Endothelial cell of umbilical vein (primary cell): ENCODE results near the gene SMARCD3. TPM values are rescaled to one million over a fixed set of nuclear protein-coding genes. Genes with fewer than 3 reads are reported as not detected.

Experiments
- BruUV-seq: library from RNA; stranded (reverse); fragments of 400-500 nt; replicated peaks from 2 replicates; lab custom pipeline; 2021; lab: Mats Ljungman, UMichigan
- CTCF ChIA-PET: fragments of 300-600, 350-600 bp; sonication (Branson Sonifier 250); formaldehyde crosslinking; loops from one replicate; lab custom pipeline; 2021; ENCODE audit warnings: antibody characterized with exemption, inconsistent platforms; lab: Charles Lee
- POLR2A ChIA-PET: fragments of 300-600, 350-600 bp; sonication (Branson Sonifier 250); formaldehyde crosslinking; loops from one replicate; lab custom pipeline; 2021; ENCODE audit warnings: antibody characterized with exemption, inconsistent platforms; lab: Charles Lee
- DNase-seq: peaks from one replicate; pipeline ENCODE4 v3.0.0-alpha.2; 2011; ENCODE audit warnings: low read depth, low spot score
- FAIRE-seq: peaks from 2 replicates; lab custom pipeline; 2011; peaks lifted over from hg19 to GRCh38; lab: Jason Lieb, UNC
- H2AFZ ChIP-seq: 2 replicates; pipeline ENCODE4 v1.6.0; 2012; ENCODE audit warnings: low read depth, low read length, control low read depth, inconsistent platforms
- H3K27ac ChIP-seq: 2 replicates; pipeline ENCODE4 v1.5.1; 2011; ENCODE audit warnings: low read depth, mild to moderate bottlenecking, control low read depth, low read length, moderate library complexity; ENCODE audit not compliant: insufficient read depth
- H3K27me3 ChIP-seq, 2 experiments: 2 replicates each; pipeline versions ENCODE4 v1.6.0 to v1.6.1; 2011; ENCODE audit warnings: low read length in 2 of 2, mixed read lengths in 1 of 2; ENCODE audit not compliant: control insufficient read depth in 2 of 2, insufficient read depth in 2 of 2
- H3K36me3 ChIP-seq, 2 experiments: 2 replicates in 1 of 2; 3 replicates in 1 of 2; pipeline ENCODE4 v1.5.1; 2011; ENCODE audit warnings: low read length in 2 of 2, mild to moderate bottlenecking in 1 of 2, moderate library complexity in 1 of 2; ENCODE audit not compliant: control insufficient read depth in 2 of 2, insufficient read depth in 2 of 2; ENCODE audit errors: extremely low read depth in 1 of 2
- H3K4me1 ChIP-seq: 3 replicates; pipeline ENCODE4 v1.5.1; 2011; ENCODE audit warnings: mild to moderate bottlenecking, low read length; ENCODE audit not compliant: control insufficient read depth, insufficient read depth; ENCODE audit errors: extremely low read depth
- H3K4me2 ChIP-seq: 2 replicates; pipeline ENCODE4 v1.6.1; 2011; ENCODE audit warnings: low read length, control low read depth, mixed read lengths; ENCODE audit not compliant: insufficient read depth
- H3K4me3 ChIP-seq, 3 experiments: fragments of 200-600 bp in 1 of 3; sonication (generic), shearing (Covaris generic) in 1 of 3; replicated peaks in 1 of 3; 2 replicates each; pipeline ENCODE4 v1.5.1; 2011 to 2016; ENCODE audit warnings: control low read depth in 3 of 3, low read length in 3 of 3, mild to moderate bottlenecking in 2 of 3, inconsistent platforms in 1 of 3, low read depth in 1 of 3, moderate library complexity in 1 of 3; ENCODE audit not compliant: insufficient read depth in 1 of 3
- H3K79me2 ChIP-seq: 2 replicates; pipeline ENCODE4 v1.6.0; 2012; ENCODE audit warnings: low read length, inconsistent platforms; ENCODE audit not compliant: control insufficient read depth, insufficient read depth
- H3K9ac ChIP-seq: replicated peaks from 2 replicates; pipeline ENCODE3; 2011; ENCODE audit warnings: low read length, control low read depth; ENCODE audit not compliant: insufficient read depth; ENCODE audit errors: extremely low read depth
- H3K9me1 ChIP-seq: replicated peaks from 3 replicates; pipeline ENCODE4 v1.6.0; 2011; ENCODE audit warnings: mild to moderate bottlenecking, low read length; ENCODE audit not compliant: control insufficient read depth, insufficient read depth; ENCODE audit errors: extremely low read depth
- H3K9me3 ChIP-seq: replicated peaks from 2 replicates; pipeline ENCODE4 v1.5.1; 2012; ENCODE audit warnings: low read length, inconsistent platforms; ENCODE audit not compliant: control insufficient read depth, insufficient read depth
- H4K20me1 ChIP-seq: replicated peaks from 2 replicates; pipeline ENCODE3; 2011; ENCODE audit warnings: mild to moderate bottlenecking, low read length; ENCODE audit not compliant: control insufficient read depth, insufficient read depth; ENCODE audit errors: extremely low read depth
- EZH2 ChIP-seq: IDR thresholded peaks from 2 replicates; pipeline ENCODE4 v1.6.1; 2012; ENCODE audit warnings: borderline replicate concordance, low read depth, mild to moderate bottlenecking, moderate library complexity, low read length, inconsistent platforms; ENCODE audit not compliant: severe bottlenecking
- FOS ChIP-seq: IDR thresholded peaks from 2 replicates; pipeline ENCODE4 v1.6.1; 2011; ENCODE audit warnings: mild to moderate bottlenecking, low read length, moderate library complexity, borderline replicate concordance; ENCODE audit not compliant: insufficient read depth
- GATA2 ChIP-seq: IDR thresholded peaks from 2 replicates; pipeline ENCODE4 v1.7.0; 2011; ENCODE audit warnings: low read depth, mild to moderate bottlenecking, moderate library complexity, mixed read lengths, low read length; ENCODE audit not compliant: insufficient read length, insufficient read depth
- JUN ChIP-seq: IDR thresholded peaks from 2 replicates; pipeline ENCODE4 v1.6.1; 2011; ENCODE audit warnings: borderline replicate concordance, low read depth; ENCODE audit not compliant: insufficient read length, insufficient read depth
- MYC ChIP-seq: IDR thresholded peaks from one replicate; pipeline ENCODE4 v1.6.1; 2011; ENCODE audit warnings: mild to moderate bottlenecking, low read depth, low read length
- POLR2A ChIP-seq: IDR thresholded peaks from 2 replicates; pipeline ENCODE4 v1.6.1; 2012; ENCODE audit warnings: low read depth, mild to moderate bottlenecking, control low read depth, low read length
- POLR2AphosphoS5 ChIP-seq: IDR thresholded peaks from 2 replicates; pipeline ENCODE4 v1.6.1; 2012; ENCODE audit warnings: low read depth, mild to moderate bottlenecking, control low read depth, low read length, moderate library complexity; ENCODE audit not compliant: insufficient read depth
- dilution Hi-C: fragments of 300-500 bp; cut with MboI; formaldehyde crosslinking; loops from one replicate; pipeline ENCODE4 v1.15.0; 2019; ENCODE audit warnings: low sequenced_read_pairs; ENCODE audit not compliant: extremely low pct_ligation_motif_present
- intact Hi-C: fragments of 100-400 bp; cut with micrococcal nuclease; formaldehyde crosslinking; loops from one replicate; pipeline ENCODE4 v1.10.0; 2022
- polyA plus RNA-seq, 4 experiments: library from polyadenylated mRNA; depleted of rRNA in 3 of 4; stranded (reverse) in 3 of 4; unstranded in 1 of 4; fragments of >200 nt; gene quantifications; 2 replicates each; pipeline versions ENCODE4 v1.2.1 to v1.2.3, GENCODE V29; 2011 to 2012; ENCODE audit warnings: missing spikeins in 1 of 4
- total RNA-seq: library from RNA; stranded (reverse); gene quantifications from 2 replicates; pipeline ENCODE4 v1.2.3, GENCODE V29; 2021
- TF ChIP-seq, protein P1 (sequence below), 2 donors: IDR thresholded peaks; 1 replicate in 1 of 2; 2 replicates in 1 of 2; pipeline ENCODE4 v1.5.1; 2011; ENCODE audit warnings: low read length in 2 of 2, mild to moderate bottlenecking in 2 of 2, moderate library complexity in 2 of 2, control low read depth in 1 of 2, inconsistent platforms in 1 of 2, low read depth in 1 of 2; ENCODE audit not compliant: insufficient read depth in 1 of 2; ENCODE audit errors: extremely low read depth in 1 of 2
- TF ChIP-seq, protein P2 (sequence below): IDR thresholded peaks from 2 replicates; pipeline ENCODE4 v1.6.1; 2011; ENCODE audit not compliant: insufficient read depth, insufficient read length

Gene SMARCD3
- total and polyA plus RNA-seq, 2 donors (not counting 3 experiments of a cell fraction or from before 2014, with no cell fraction given): 6.1 to 8.5 TPM

DNA sequence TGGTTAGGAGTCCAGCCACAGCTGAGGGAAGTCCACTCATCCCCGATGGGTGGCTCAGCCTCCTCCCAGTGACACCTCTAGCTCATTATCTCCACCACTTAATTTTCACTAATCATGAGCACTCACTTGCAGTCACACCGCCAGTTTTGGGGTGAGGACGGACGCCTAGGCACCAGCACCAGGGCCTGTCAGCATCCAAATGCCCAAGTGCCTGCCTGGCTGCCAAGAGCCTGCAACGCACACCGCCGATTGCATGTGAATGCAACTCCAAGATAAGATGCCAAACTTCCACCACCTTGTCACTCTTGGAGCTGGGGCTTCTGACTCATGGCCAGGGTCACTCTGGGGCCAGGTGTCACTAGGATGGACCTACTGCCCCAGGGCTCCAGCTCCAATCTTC lies 24.4 kb upstream of the SMARCD3 start:
- FAIRE-seq: no peak
- H3K9me1 ChIP-seq: no peaks in the 10 kb centered on the region
- H2AFZ ChIP-seq: no peak overlapping the region
- POLR2A ChIA-PET: no interaction called here
- H3K27ac ChIP-seq: no peak overlapping the region
- CTCF ChIA-PET: no interaction called here
- no peaks in the 10 kb centered on the region for H3K36me3 ChIP-seq
- H4K20me1 ChIP-seq: no peaks in the 10 kb centered on the region
- intact Hi-C loops (no loop called here), dilution Hi-C loops (no loop called here)
- DNase-seq: no peak
- no peaks in the 10 kb centered on the region for H3K79me2 ChIP-seq
- no peak overlapping the region for H3K9ac ChIP-seq
- TF ChIP-seq, protein P1, sequence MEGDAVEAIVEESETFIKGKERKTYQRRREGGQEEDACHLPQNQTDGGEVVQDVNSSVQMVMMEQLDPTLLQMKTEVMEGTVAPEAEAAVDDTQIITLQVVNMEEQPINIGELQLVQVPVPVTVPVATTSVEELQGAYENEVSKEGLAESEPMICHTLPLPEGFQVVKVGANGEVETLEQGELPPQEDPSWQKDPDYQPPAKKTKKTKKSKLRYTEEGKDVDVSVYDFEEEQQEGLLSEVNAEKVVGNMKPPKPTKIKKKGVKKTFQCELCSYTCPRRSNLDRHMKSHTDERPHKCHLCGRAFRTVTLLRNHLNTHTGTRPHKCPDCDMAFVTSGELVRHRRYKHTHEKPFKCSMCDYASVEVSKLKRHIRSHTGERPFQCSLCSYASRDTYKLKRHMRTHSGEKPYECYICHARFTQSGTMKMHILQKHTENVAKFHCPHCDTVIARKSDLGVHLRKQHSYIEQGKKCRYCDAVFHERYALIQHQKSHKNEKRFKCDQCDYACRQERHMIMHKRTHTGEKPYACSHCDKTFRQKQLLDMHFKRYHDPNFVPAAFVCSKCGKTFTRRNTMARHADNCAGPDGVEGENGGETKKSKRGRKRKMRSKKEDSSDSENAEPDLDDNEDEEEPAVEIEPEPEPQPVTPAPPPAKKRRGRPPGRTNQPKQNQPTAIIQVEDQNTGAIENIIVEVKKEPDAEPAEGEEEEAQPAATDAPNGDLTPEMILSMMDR (IDR thresholded peaks at IDR 0.05; ENCODE audit: extremely low read depth in 1 of 2, insufficient read depth in 1 of 2, low read depth in 1 of 2, low read length in 2 of 2): no peak
- TF ChIP-seq MYC (no peak), EZH2 (no peak), POLR2A (no peak), JUN (no peak), POLR2AphosphoS5 (no peak), FOS (no peak), GATA2 (no peak)
- TF ChIP-seq, protein P2, sequence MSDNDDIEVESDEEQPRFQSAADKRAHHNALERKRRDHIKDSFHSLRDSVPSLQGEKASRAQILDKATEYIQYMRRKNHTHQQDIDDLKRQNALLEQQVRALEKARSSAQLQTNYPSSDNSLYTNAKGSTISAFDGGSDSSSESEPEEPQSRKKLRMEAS: no peak
- H3K4me2 ChIP-seq: no peak overlapping the region
- no peaks in the 10 kb centered on the region for H3K9me3 ChIP-seq
- H3K27me3 ChIP-seq: peaks cover 7 to 10% of the 10 kb centered on the region in 2 experiments
- no peaks in the 10 kb centered on the region for H3K4me1 ChIP-seq
- no peak overlapping the region for H3K4me3 ChIP-seq
- no TSS peak for BruUV-seq
